ACC112 (cell line): ENCODE data around the gene YTHDC2.
A peak's percentile ranks its signal among the peaks of the same experiment; 100 is the strongest.

Experiments
- H2AFZ ChIP-seq: fragments of 200-600 bp; sonication (generic); one replicate; pipeline ENCODE4 v1.6.0; 2017; ENCODE audit warnings: antibody characterized with exemption, low read length; ENCODE audit not compliant: unreplicated experiment
- H3K27ac ChIP-seq: fragments of 200-600 bp; sonication (generic); 2 replicates; pipeline ENCODE4 v1.5.1; 2014; ENCODE audit warnings: low read depth, mild to moderate bottlenecking, antibody characterized with exemption, low read length, moderate library complexity
- H3K27me3 ChIP-seq: fragments of 200-600 bp; sonication (generic); 2 replicates; pipeline ENCODE4 v1.6.1; 2014; ENCODE audit warnings: mild to moderate bottlenecking, antibody characterized with exemption, low read length, moderate library complexity, mixed read lengths; ENCODE audit not compliant: insufficient read depth
- H3K36me3 ChIP-seq: fragments of 200-600 bp; sonication (generic); 2 replicates; pipeline ENCODE4 v1.6.1; 2016; ENCODE audit warnings: mild to moderate bottlenecking, antibody characterized with exemption, low read length, moderate library complexity, mixed read lengths; ENCODE audit not compliant: insufficient read depth
- H3K4me1 ChIP-seq: fragments of 200-600 bp; sonication (generic); one replicate; pipeline ENCODE4 v1.6.1; 2016; ENCODE audit warnings: low read length, mixed read lengths; ENCODE audit not compliant: insufficient read depth, unreplicated experiment, control insufficient read depth
- H3K4me3 ChIP-seq: fragments of 200-600 bp; sonication (generic); 2 replicates; pipeline ENCODE4 v1.5.1; 2014; ENCODE audit warnings: mild to moderate bottlenecking, low read depth, low read length
- H3K79me2 ChIP-seq: fragments of 200-600 bp; sonication (generic); one replicate; pipeline ENCODE4 v1.6.0; 2016; ENCODE audit warnings: low read length; ENCODE audit not compliant: control insufficient read depth, unreplicated experiment, insufficient read depth

YTHDC2 gene

GRCh38 chr5:113493446-113493845 is 20.0 kb upstream of the YTHDC2 start:
- no peak overlapping the region for H2AFZ ChIP-seq

GRCh38 chr5:113495422-113495841 is 18.1 kb upstream of the YTHDC2 start:
- peaks cover 3% of the 10 kb centered on the region for H3K4me1 ChIP-seq
- H3K36me3 ChIP-seq: no peaks in the 10 kb centered on the region
- H3K4me3 ChIP-seq: no peak overlapping the region
- H3K27me3 ChIP-seq: no peaks in the 10 kb centered on the region
- no peaks in the 10 kb centered on the region for H3K79me2 ChIP-seq
- no peak overlapping the region for H3K27ac ChIP-seq
- peak overlapping the region; percentile 55 for H2AFZ ChIP-seq

More at GRCh38 chr5:113493446-113493845, 20.0 kb upstream of the YTHDC2 start:
- H3K79me2 ChIP-seq: no peaks in the 10 kb centered on the region
- no peak overlapping the region for H3K27ac ChIP-seq
- no peaks in the 10 kb centered on the region for H3K27me3 ChIP-seq
- H3K4me1 ChIP-seq: peaks cover 15% of the 10 kb centered on the region
- no peaks in the 10 kb centered on the region for H3K36me3 ChIP-seq
- H3K4me3 ChIP-seq: no peak overlapping the region

- H2AFZ ChIP-seq: no peak overlapping the region
- no peaks in the 10 kb centered on the region for H3K79me2 ChIP-seq
- H3K27me3 ChIP-seq: no peaks in the 10 kb centered on the region
- H3K27ac ChIP-seq: no peak overlapping the region
- H3K4me3 ChIP-seq: no peak overlapping the region
- peaks cover 2% of the 10 kb centered on the region for H3K4me1 ChIP-seq
- H3K36me3 ChIP-seq: no peaks in the 10 kb centered on the region
These were observed 11.4 kb upstream of the YTHDC2 start for GRCh38 chr5:113502073-113502472.

GRCh38 chr5:113503146-113503545 is 10.3 kb upstream of the YTHDC2 start:
- Histone ChIP-seq H2AFZ (no peak overlapping the region), H3K27ac (no peak overlapping the region), H3K4me3 (no peak overlapping the region), H3K27me3 (no peaks in the 10 kb centered on the region), H3K79me2 (no peaks in the 10 kb centered on the region), H3K4me1 (peaks cover 2% of the 10 kb centered on the region), H3K36me3 (no peaks in the 10 kb centered on the region)

GRCh38 chr5:113505181-113505580 is 8.3 kb upstream of the YTHDC2 start:
- no peak overlapping the region for H2AFZ ChIP-seq
- H3K36me3 ChIP-seq: no peaks in the 10 kb centered on the region
- H3K27ac ChIP-seq: no peak overlapping the region
- peaks cover 10% of the 10 kb centered on the region for H3K4me1 ChIP-seq
- H3K4me3 ChIP-seq: no peak overlapping the region
- no peaks in the 10 kb centered on the region for H3K79me2 ChIP-seq
- H3K27me3 ChIP-seq: no peaks in the 10 kb centered on the region

- H3K36me3 ChIP-seq: no peaks in the 10 kb centered on the region
- no peak overlapping the region for H3K27ac ChIP-seq
- H3K4me3 ChIP-seq: no peak overlapping the region
- no peaks in the 10 kb centered on the region for H3K79me2 ChIP-seq
- peaks cover 10% of the 10 kb centered on the region for H3K4me1 ChIP-seq
- no peaks in the 10 kb centered on the region for H3K27me3 ChIP-seq
- no peak overlapping the region for H2AFZ ChIP-seq
These were observed 5.9 kb upstream of the YTHDC2 start for GRCh38 chr5:113507601-113508000.

GRCh38 chr5:113508756-113509155 is 4.7 kb upstream of the YTHDC2 start:
- H3K27me3 ChIP-seq: no peaks in the 10 kb centered on the region

GRCh38 chr5:113510836-113511451 is 2.5 kb upstream of the YTHDC2 start:
- Histone ChIP-seq H3K4me3 (no peak overlapping the region), H3K79me2 (peaks cover 17% of the 10 kb centered on the region), H3K27ac (no peak overlapping the region)

More at GRCh38 chr5:113508756-113509155, 4.7 kb upstream of the YTHDC2 start:
- Histone ChIP-seq H3K79me2 (peaks cover 2% of the 10 kb centered on the region), H3K4me1 (peaks cover 10% of the 10 kb centered on the region), H3K36me3 (no peaks in the 10 kb centered on the region), H3K27ac (no peak overlapping the region), H3K4me3 (no peak overlapping the region), H2AFZ (no peak overlapping the region)

GRCh38 chr5:113512341-113512740 is 1.2 kb upstream of the YTHDC2 start:
- H3K79me2 ChIP-seq: peaks cover 21% of the 10 kb centered on the region
- no peak overlapping the region for H3K27ac ChIP-seq
- H3K27me3 ChIP-seq: no peaks in the 10 kb centered on the region
- H3K4me1 ChIP-seq: peaks cover 12% of the 10 kb centered on the region
- no peak overlapping the region for H2AFZ ChIP-seq
- H3K36me3 ChIP-seq: no peaks in the 10 kb centered on the region
- H3K4me3 ChIP-seq: no peak overlapping the region

More at GRCh38 chr5:113510836-113511451, 2.5 kb upstream of the YTHDC2 start:
- H3K4me1 ChIP-seq: peaks cover 8% of the 10 kb centered on the region
- H3K36me3 ChIP-seq: no peaks in the 10 kb centered on the region
- H3K27me3 ChIP-seq: no peaks in the 10 kb centered on the region
- H2AFZ ChIP-seq: no peak overlapping the region

GRCh38 chr5:113514289-113514635 is 768 bp downstream of the YTHDC2 start:
- Histone ChIP-seq H3K4me3 (peak overlapping the region; percentile 90), H3K27me3 (no peaks in the 10 kb centered on the region), H3K4me1 (peaks cover 7% of the 10 kb centered on the region), H2AFZ (peak overlapping the region; percentile 87), H3K27ac (peak overlapping the region; percentile 78), H3K36me3 (no peaks in the 10 kb centered on the region), H3K79me2 (peaks cover 25% of the 10 kb centered on the region)

- H3K4me1 ChIP-seq: peaks cover 14% of the 10 kb centered on the region
- H3K27ac ChIP-seq: no peak overlapping the region
- H3K79me2 ChIP-seq: peaks cover 46% of the 10 kb centered on the region
- no peaks in the 10 kb centered on the region for H3K27me3 ChIP-seq
- no peak overlapping the region for H3K4me3 ChIP-seq
- H2AFZ ChIP-seq: no peak overlapping the region
- H3K36me3 ChIP-seq: no peaks in the 10 kb centered on the region
These were observed 5.4 kb downstream of the YTHDC2 start for GRCh38 chr5:113518884-113519283.
